HG03575 (cell line): Measurements from ENCODE around the gene COL5A3.

Source experiments
- ATAC-seq: cut with Tn5 transposase; IDR thresholded peaks from one replicate; pipeline ENCODE4 v1.9.1; 2021; ENCODE audit not compliant: unreplicated experiment, insufficient number of reproducible peaks, low FRiP score; ENCODE audit errors: extremely low read depth

Gene COL5A3

DNA sequence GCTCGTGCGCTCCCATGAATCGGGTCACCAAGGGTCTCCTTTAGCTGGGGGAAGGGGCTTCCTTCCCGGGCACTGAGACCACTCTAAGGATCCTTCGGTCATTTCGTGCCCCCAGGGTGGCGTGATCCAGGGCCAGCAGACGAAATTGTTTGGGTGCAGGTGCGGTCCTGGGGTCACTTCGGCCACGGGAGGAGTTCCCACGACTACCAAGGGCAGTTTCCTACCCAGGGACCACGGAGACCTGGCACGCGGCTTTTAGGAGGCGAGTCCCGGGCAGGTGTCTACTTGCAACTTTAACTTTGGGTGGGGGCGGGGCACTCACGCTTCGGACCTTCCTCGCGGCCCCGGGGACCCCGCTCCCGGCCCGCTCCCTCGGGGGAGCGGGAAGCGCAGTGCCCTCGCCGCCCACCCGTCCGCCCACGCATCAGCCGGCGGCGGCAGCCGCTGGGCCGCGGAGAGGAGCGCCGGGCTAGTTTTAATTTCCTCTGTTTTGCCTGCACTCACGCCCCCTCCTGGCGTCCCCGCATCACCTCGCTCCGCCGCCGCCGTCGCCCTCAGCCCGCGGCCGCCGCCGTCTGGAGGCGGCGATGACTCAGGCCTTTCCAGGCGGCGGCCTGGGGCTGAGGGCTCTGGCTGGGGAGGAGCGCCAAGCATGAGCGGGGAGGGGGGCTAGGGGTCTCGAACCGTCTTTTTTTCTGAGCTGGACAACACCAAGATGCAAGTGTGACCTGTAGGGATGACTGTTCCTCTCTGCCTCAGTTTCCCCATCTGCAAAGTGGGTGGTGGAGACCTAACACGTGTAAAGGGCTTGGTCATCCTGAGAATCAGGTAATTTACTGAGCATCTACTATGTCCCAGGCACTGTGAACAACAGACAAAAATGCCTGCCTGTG is 95.7 kb downstream of the COL5A3 start:
- ATAC-seq: no peak

- no peak for ATAC-seq
These were observed 96.3 kb downstream of the COL5A3 start for GRCh38 chr19:9914001-9914314.

- ATAC-seq: no peak
These were observed 96.9 kb downstream of the COL5A3 start for GRCh38 chr19:9913237-9914000.

GRCh38 chr19:9912551-9913236 is 97.6 kb downstream of the COL5A3 start:
- ATAC-seq: no peak

- ATAC-seq: no peak
These were observed 98.6 kb downstream of the COL5A3 start for GRCh38 chr19:9911524-9912185.

GRCh38 chr19:9910625-9911024 is 99.7 kb downstream of the COL5A3 start:
- ATAC-seq: no peak
